ENCODE results near the gene TOP2B.

The TOP2B gene

GRCh38 chr3:25692341-25692740 lies 27.6 kb upstream of the TOP2B start:
- H3K9me2 ChIP-seq (ENCODE audit: low read depth, low read length), result no peaks in the 10 kb centered on the region
- no peak overlapping the region for H3K4me3 ChIP-seq (ENCODE audit: low read depth, low read length, poor library complexity, severe bottlenecking)
- H4K20me1 ChIP-seq (ENCODE audit: insufficient read depth, low read length), result no peaks in the 10 kb centered on the region
- TF ChIP-seq CTCF (IDR thresholded peaks at IDR 0.05; ENCODE audit: low read length) (no peak), EZH2 (IDR thresholded peaks at IDR 0.05; ENCODE audit: borderline replicate concordance, low read length) (no peak)
- no peak overlapping the region for H2AFZ ChIP-seq (ENCODE audit: low read length)
- H3F3A ChIP-seq (ENCODE audit: insufficient read depth, low read length), result no peaks in the 10 kb centered on the region
- H3K4me2 ChIP-seq (ENCODE audit: low read length), result no peak overlapping the region
- no peaks in the 10 kb centered on the region for H3K79me2 ChIP-seq (ENCODE audit: insufficient read depth, low read length)
- H3K36me3 ChIP-seq (ENCODE audit: insufficient read depth, low read length), result no peaks in the 10 kb centered on the region
- no peak overlapping the region for H3K9ac ChIP-seq (ENCODE audit: low read length)
- H3K27me3 ChIP-seq (ENCODE audit: insufficient read depth, low read length), result no peaks in the 10 kb centered on the region
- no peaks in the 10 kb centered on the region for H3K4me1 ChIP-seq (ENCODE audit: insufficient read depth, low read length, severe bottlenecking)
- no peaks in the 10 kb centered on the region for H3K9me3 ChIP-seq (ENCODE audit: low read length)
- no peak overlapping the region for H3K27ac ChIP-seq (ENCODE audit: low read depth, low read length, poor library complexity, severe bottlenecking)

GRCh38 chr3:25690768-25691533 lies 26.2 kb upstream of the TOP2B start:
- H3K36me3 ChIP-seq (ENCODE audit: insufficient read depth, low read length), result no peaks in the 10 kb centered on the region
- H3K4me1 ChIP-seq (ENCODE audit: insufficient read depth, low read length, severe bottlenecking), result no peaks in the 10 kb centered on the region
- no peak overlapping the region for H3K4me2 ChIP-seq (ENCODE audit: low read length)
- H3K9me2 ChIP-seq (ENCODE audit: low read depth, low read length), result no peaks in the 10 kb centered on the region
- no peak overlapping the region for H3K4me3 ChIP-seq (ENCODE audit: low read depth, low read length, poor library complexity, severe bottlenecking)
- no peaks in the 10 kb centered on the region for H3K9me3 ChIP-seq (ENCODE audit: low read length)
- no peaks in the 10 kb centered on the region for H3K27me3 ChIP-seq (ENCODE audit: insufficient read depth, low read length)
- no peak for TF ChIP-seq CTCF (IDR thresholded peaks at IDR 0.05; ENCODE audit: low read length)
- no peak for TF ChIP-seq EZH2 (IDR thresholded peaks at IDR 0.05; ENCODE audit: borderline replicate concordance, low read length)
- H4K20me1 ChIP-seq (ENCODE audit: insufficient read depth, low read length), result no peaks in the 10 kb centered on the region
- no peak overlapping the region for H2AFZ ChIP-seq (ENCODE audit: low read length)
- no peak overlapping the region for H3K9ac ChIP-seq (ENCODE audit: low read length)
- no peaks in the 10 kb centered on the region for H3F3A ChIP-seq (ENCODE audit: insufficient read depth, low read length)
- no peaks in the 10 kb centered on the region for H3K79me2 ChIP-seq (ENCODE audit: insufficient read depth, low read length)
- H3K27ac ChIP-seq (ENCODE audit: low read depth, low read length, poor library complexity, severe bottlenecking), result no peak overlapping the region

DNA sequence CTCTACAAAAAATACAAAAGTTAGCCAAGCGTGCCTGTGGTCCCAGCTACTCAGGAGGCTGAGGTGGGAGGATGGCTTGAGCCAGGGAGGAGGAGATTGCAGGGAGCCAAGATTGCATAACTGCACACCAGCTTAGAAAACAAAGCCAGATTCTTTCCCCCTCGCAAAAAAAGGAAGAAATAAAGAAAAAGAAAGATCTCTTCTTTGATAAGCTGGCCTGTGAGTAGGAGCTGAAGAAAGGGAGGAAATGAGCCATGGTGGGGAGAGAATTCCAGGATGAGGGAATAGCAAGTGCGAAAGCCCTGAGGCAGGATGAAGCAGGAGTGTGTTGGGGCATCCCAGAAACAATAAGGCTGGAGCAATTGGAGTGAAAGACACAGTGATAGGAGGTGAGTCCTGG lies 24.5 kb upstream of the TOP2B start:
- no peak for TF ChIP-seq CTCF (IDR thresholded peaks at IDR 0.05; ENCODE audit: low read length)
- no peak for TF ChIP-seq EZH2 (IDR thresholded peaks at IDR 0.05; ENCODE audit: borderline replicate concordance, low read length)
- Histone ChIP-seq H3K36me3 (ENCODE audit: insufficient read depth, low read length) (no peaks in the 10 kb centered on the region), H3F3A (ENCODE audit: insufficient read depth, low read length) (no peaks in the 10 kb centered on the region), H3K9me3 (ENCODE audit: low read length) (no peaks in the 10 kb centered on the region), H4K20me1 (ENCODE audit: insufficient read depth, low read length) (no peaks in the 10 kb centered on the region), H3K9ac (ENCODE audit: low read length) (no peak overlapping the region), H2AFZ (ENCODE audit: low read length) (no peak overlapping the region), H3K27me3 (ENCODE audit: insufficient read depth, low read length) (no peaks in the 10 kb centered on the region), H3K27ac (ENCODE audit: low read depth, low read length, poor library complexity, severe bottlenecking) (no peak overlapping the region), H3K4me3 (ENCODE audit: low read depth, low read length, poor library complexity, severe bottlenecking) (no peak overlapping the region), H3K4me1 (ENCODE audit: insufficient read depth, low read length, severe bottlenecking) (no peaks in the 10 kb centered on the region), H3K79me2 (ENCODE audit: insufficient read depth, low read length) (no peaks in the 10 kb centered on the region), H3K4me2 (ENCODE audit: low read length) (no peak overlapping the region), H3K9me2 (ENCODE audit: low read depth, low read length) (no peaks in the 10 kb centered on the region)
